OCI-LY1 (cell line): ENCODE measurements around the gene MORN5.

Experiments
- H2AFZ ChIP-seq: fragments of 200-600 bp; sonication (generic), shearing (Covaris generic); 2 replicates; pipeline ENCODE4 v1.6.0; 2014; ENCODE audit warnings: antibody characterized with exemption, mild to moderate bottlenecking, low read length
- H3F3A ChIP-seq: fragments of 200-600 bp; sonication (generic), shearing (Covaris generic); 2 replicates; pipeline ENCODE4 v1.6.0; 2014; ENCODE audit warnings: mild to moderate bottlenecking, antibody characterized with exemption, low read length, moderate library complexity; ENCODE audit not compliant: insufficient read depth
- H3K27ac ChIP-seq: fragments of 200-600 bp; sonication (generic); 2 replicates; pipeline ENCODE4 v1.5.1; 2014; ENCODE audit warnings: low read length, mixed run types, mild to moderate bottlenecking, low read depth; ENCODE audit not compliant: poor library complexity, severe bottlenecking
- H3K27me3 ChIP-seq: fragments of 200-600 bp; sonication (generic); 2 replicates; pipeline ENCODE4 v1.6.0; 2014; ENCODE audit warnings: antibody characterized with exemption, mild to moderate bottlenecking, low read length, moderate library complexity; ENCODE audit not compliant: insufficient read depth
- H3K36me3 ChIP-seq: fragments of 200-600 bp; sonication (generic); 2 replicates; pipeline ENCODE4 v1.6.1; 2014; ENCODE audit warnings: mild to moderate bottlenecking, antibody characterized with exemption, low read length, moderate library complexity, mixed read lengths; ENCODE audit not compliant: insufficient read depth
- H3K4me1 ChIP-seq: fragments of 200-600 bp; sonication (generic); 2 replicates; pipeline ENCODE4 v1.5.1; 2014; ENCODE audit warnings: mild to moderate bottlenecking, low read length, moderate library complexity; ENCODE audit not compliant: insufficient read depth, severe bottlenecking
- H3K4me2 ChIP-seq: fragments of 200-600 bp; sonication (generic), shearing (Covaris generic); 2 replicates; pipeline ENCODE4 v1.6.1; 2014; ENCODE audit warnings: low read length
- H3K4me3 ChIP-seq: fragments of 200-600 bp; sonication (generic); 2 replicates; pipeline ENCODE4 v1.5.1; 2014; ENCODE audit warnings: low read length, low read depth, mild to moderate bottlenecking, mixed read lengths; ENCODE audit not compliant: poor library complexity, severe bottlenecking
- H3K79me2 ChIP-seq: fragments of 200-600 bp; shearing (Covaris generic); 2 replicates; pipeline ENCODE4 v1.6.1; 2016; ENCODE audit warnings: mixed run types, low read length, mixed read lengths; ENCODE audit not compliant: insufficient read depth
- H3K9ac ChIP-seq: fragments of 200-600 bp; sonication (generic), shearing (Covaris generic); 2 replicates; pipeline ENCODE4 v1.6.1; 2014; ENCODE audit warnings: mild to moderate bottlenecking, low read length, mixed read lengths
- H3K9me2 ChIP-seq: fragments of 200-600 bp; sonication (generic), shearing (Covaris generic); 2 replicates; pipeline ENCODE4 v1.6.1; 2014; ENCODE audit warnings: low read depth, mild to moderate bottlenecking, low read length, mixed read lengths
- H3K9me3 ChIP-seq: fragments of 200-600 bp; shearing (Covaris generic); 2 replicates; pipeline ENCODE4 v1.6.1; 2014; ENCODE audit warnings: low read length, mixed read lengths
- H4K20me1 ChIP-seq: fragments of 200-600 bp; sonication (generic), shearing (Covaris generic); 2 replicates; pipeline ENCODE4 v1.6.0; 2016; ENCODE audit warnings: mild to moderate bottlenecking, low read length; ENCODE audit not compliant: insufficient read depth
- CTCF ChIP-seq: fragments of 200-600 bp; sonication (generic), shearing (Covaris generic); IDR thresholded peaks from 2 replicates; pipeline ENCODE4 v1.5.1; 2017; ENCODE audit warnings: mild to moderate bottlenecking, antibody characterized with exemption, low read length, moderate library complexity, mixed read lengths
- EZH2 ChIP-seq: fragments of 200-600 bp; sonication (generic), shearing (Covaris generic); IDR thresholded peaks from 2 replicates; pipeline ENCODE4 v1.8.0; 2017; ENCODE audit warnings: borderline replicate concordance, mixed run types, mild to moderate bottlenecking, antibody characterized with exemption, low read length, moderate library complexity, mixed read lengths

The MORN5 gene

GRCh38 chr9:122168356-122168755, 8.6 kb downstream of the MORN5 start:
- H3K36me3 ChIP-seq, result no peaks in the 10 kb centered on the region
- H2AFZ ChIP-seq, result no peak overlapping the region
- H3K4me3 ChIP-seq, result no peak overlapping the region
- H3K9ac ChIP-seq, result no peak overlapping the region
- no peaks in the 10 kb centered on the region for H3F3A ChIP-seq
- no peak for TF ChIP-seq CTCF
- no peak for TF ChIP-seq EZH2
- no peak overlapping the region for H3K27ac ChIP-seq
- no peaks in the 10 kb centered on the region for H3K4me1 ChIP-seq
- H4K20me1 ChIP-seq, result no peaks in the 10 kb centered on the region
- no peak overlapping the region for H3K4me2 ChIP-seq
- no peaks in the 10 kb centered on the region for H3K9me3 ChIP-seq
- no peaks in the 10 kb centered on the region for H3K79me2 ChIP-seq
- peaks cover 4% of the 10 kb centered on the region; the same call in 1 of the 2 replicates for H3K27me3 ChIP-seq
- H3K9me2 ChIP-seq, result no peaks in the 10 kb centered on the region

DNA sequence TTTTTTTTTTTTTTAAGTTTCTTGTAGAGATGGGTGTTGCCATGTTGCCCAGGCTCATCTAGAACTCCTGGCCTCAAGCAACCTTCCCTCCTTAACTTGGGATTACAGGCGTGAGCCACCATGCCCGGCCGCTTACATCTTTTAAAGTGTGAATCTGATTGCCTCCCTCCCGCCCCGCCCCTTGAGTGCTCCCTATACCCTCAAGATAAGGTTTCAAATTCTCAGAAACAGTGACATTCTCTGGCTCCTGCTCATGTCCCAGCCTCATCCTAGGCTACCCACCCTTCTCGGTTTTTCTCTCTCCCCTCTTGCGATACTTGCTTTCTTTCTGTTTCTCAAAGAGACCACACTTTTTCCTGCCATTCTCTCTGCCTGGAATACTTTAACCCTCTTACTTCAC, 12.4 kb downstream of the MORN5 start:
- no peak overlapping the region for H2AFZ ChIP-seq
- no peaks in the 10 kb centered on the region for H3K9me2 ChIP-seq
- no peak overlapping the region for H3K27ac ChIP-seq
- H3F3A ChIP-seq, result no peaks in the 10 kb centered on the region
- no peaks in the 10 kb centered on the region for H3K36me3 ChIP-seq
- H3K9me3 ChIP-seq, result no peaks in the 10 kb centered on the region
- H3K4me2 ChIP-seq, result no peak overlapping the region
- no peaks in the 10 kb centered on the region for H3K4me1 ChIP-seq
- 0 out of 2 replicates have a peak, but pooled peaks cover 10% of the 10 kb centered on the region for H3K27me3 ChIP-seq
- H4K20me1 ChIP-seq, result no peaks in the 10 kb centered on the region
- no peaks in the 10 kb centered on the region for H3K79me2 ChIP-seq
- TF ChIP-seq CTCF (no peak), EZH2 (no peak)
- no peak overlapping the region for H3K9ac ChIP-seq
- H3K4me3 ChIP-seq, result no peak overlapping the region

DNA sequence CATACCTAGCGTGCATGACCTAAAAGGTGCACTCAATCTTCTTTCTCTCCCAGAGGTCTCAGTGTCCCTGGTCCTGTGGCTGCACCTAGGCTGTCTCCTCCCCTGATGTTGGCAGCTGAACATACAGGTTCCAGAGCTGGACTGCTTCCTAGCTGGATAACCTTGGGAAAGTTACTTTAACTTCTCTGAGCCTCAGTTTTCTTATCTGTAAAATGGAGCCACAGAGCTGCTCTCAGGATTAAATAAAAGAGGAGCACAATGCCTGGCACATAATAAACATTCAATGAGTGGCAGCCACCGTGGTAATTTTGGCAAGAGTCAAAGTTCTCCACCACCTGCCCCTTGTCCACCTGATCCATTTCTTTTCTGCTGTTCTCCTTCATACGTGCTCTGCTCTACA, 14.0 kb downstream of the MORN5 start:
- Histone ChIP-seq H4K20me1 (no peaks in the 10 kb centered on the region), H3K9ac (no peak overlapping the region), H3K4me3 (no peak overlapping the region), H3K27ac (no peak overlapping the region), H3K27me3 (0 out of 2 replicates have a peak, but pooled peaks cover 10% of the 10 kb centered on the region), H3K79me2 (no peaks in the 10 kb centered on the region), H2AFZ (no peak overlapping the region), H3F3A (no peaks in the 10 kb centered on the region), H3K36me3 (no peaks in the 10 kb centered on the region), H3K9me2 (no peaks in the 10 kb centered on the region), H3K4me1 (no peaks in the 10 kb centered on the region), H3K4me2 (no peak overlapping the region), H3K9me3 (no peaks in the 10 kb centered on the region)
- TF ChIP-seq EZH2 (no peak), CTCF (no peak)
